ENCODE results near the gene GIPC2. TPM values are rescaled to one million over a fixed set of nuclear protein-coding genes. Genes with fewer than 3 reads are reported as not detected.

GIPC2 gene
- total and polyA plus RNA-seq, 10 of the 15 experiments (the other 5 are each of a cell fraction or from before 2014, with no cell fraction given): 0.03 to 0.23 (median 0.06) TPM; not detected in 2

DNA sequence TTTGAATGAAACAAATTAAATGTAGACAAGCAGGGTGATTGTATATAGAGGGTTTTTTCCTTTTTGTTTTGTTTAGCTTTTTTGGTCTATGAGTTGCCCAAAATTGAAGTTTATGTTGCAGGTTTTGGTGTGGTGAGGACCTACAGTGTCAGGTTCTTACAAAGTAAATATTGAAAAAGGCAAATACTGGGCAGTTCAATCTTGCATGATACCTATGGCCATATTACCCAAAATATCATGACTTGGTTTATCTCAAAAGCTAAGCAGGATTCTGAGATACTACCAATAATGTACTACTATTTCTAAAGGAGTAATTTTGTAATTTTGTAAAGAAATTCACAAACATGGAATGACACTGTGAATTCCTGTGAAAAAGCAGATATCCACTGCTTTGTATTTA, 39.2 kb upstream of the GIPC2 start (continued):
- TF ChIP-seq MYB (IDR thresholded peaks at IDR 0.05; ENCODE audit: borderline replicate concordance, low read depth, low read length): no peak

DNA sequence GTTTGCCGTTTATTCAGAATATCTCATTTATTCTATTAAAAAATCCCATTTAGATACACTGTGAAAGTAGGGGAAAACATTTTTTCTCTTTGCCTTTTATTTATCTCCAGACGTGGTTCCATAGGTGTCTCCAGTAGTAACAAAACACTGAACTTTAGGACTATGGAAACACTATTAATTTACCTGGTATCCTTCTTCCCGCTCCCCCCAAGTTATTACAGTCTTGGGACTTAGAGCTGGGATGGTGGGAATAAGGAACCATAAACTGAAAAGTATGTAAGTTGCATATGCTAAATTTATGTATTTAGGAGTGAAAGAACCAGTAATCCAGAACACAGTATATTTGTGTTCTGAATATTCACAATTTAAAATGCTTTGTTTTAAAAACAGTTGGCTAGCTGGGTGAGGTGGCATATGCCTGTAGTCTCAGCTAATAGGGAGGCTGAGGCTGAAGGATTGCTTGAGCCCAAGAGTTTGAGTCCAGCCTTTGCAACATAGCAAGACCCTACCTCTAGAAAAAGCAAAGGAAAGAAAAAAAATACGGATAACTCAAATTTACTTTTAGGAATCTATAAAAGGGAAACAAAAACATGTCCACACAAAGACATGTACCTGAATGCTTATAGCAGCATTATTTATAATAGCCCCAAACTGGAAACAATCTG, 38.0 kb upstream of the GIPC2 start:
- Histone ChIP-seq H3K9ac (ENCODE audit: control insufficient read depth, insufficient read depth, low read length) (0 out of 2 replicates have a peak overlapping the region, but pooled peaks have one; percentile 24), H3K36me3 (ENCODE audit: control insufficient read depth in 2 of 2, insufficient read depth in 2 of 2, low read length in 1 of 2) (no peaks in the 10 kb centered on the region), H4K20me1 (ENCODE audit: control insufficient read depth, insufficient read depth) (no peaks in the 10 kb centered on the region), H3K9me3 (replicated peaks; ENCODE audit: control insufficient read depth, insufficient read depth, low read length) (no peaks in the 10 kb centered on the region), H2AFZ (ENCODE audit: control insufficient read depth, low read depth, low read length) (no peak overlapping the region; the same call in 1 of the 2 replicates), H3K27me3 (replicated peaks in 1 of 2; ENCODE audit: control insufficient read depth in 2 of 2, insufficient read depth in 2 of 2, low read length in 1 of 2) (no peaks in the 10 kb centered on the region), H3K4me1 (ENCODE audit: control insufficient read depth, insufficient read depth, low read length) (no peaks in the 10 kb centered on the region), H3K27ac (ENCODE audit: control insufficient read depth, insufficient read depth) (no peak overlapping the region), H3K4me2 (ENCODE audit: control insufficient read depth, insufficient read depth) (peak overlapping the region; percentile 69), H3K79me2 (ENCODE audit: control insufficient read depth, insufficient read depth, low read length) (peaks cover 53% of the 10 kb centered on the region), H3K4me3 (peak overlapping the region; percentile 59)
- ChIA-PET POLR2A (interaction anchor here (1.1 to 15.3 kb wide), 3 partner anchors 10 to 30 kb away, joined by 3 to 312 read pairs (median 3); partner anchors contain the start of gene FUBP1), RAD21 (ENCODE audit: unreplicated experiment) (interaction anchor here (0.7 to 3.7 kb wide), 2 partner anchors 30 to 32 kb away, joined by 3 to 14 read pairs; partner anchors contain the start of gene FUBP1), CTCF (interaction anchor here (1.0 to 1.4 kb wide), 3 partner anchors 27 to 32 kb away, joined by 3 to 5 read pairs (median 3); partner anchors contain the start of gene FUBP1), SMC1A (ENCODE audit: uncharacterized antibody, unreplicated experiment) (interaction anchor here (0.8 to 1.7 kb wide), 5 partner anchors 22 to 614 kb away, joined by 3 to 11 read pairs (median 3); partner anchors contain the start of gene FUBP1)
- FAIRE-seq (no peak), DNase-seq (ENCODE audit: low read depth, low spot score) (no peak), ATAC-seq (no peak)
- TF ChIP-seq, protein P1, sequence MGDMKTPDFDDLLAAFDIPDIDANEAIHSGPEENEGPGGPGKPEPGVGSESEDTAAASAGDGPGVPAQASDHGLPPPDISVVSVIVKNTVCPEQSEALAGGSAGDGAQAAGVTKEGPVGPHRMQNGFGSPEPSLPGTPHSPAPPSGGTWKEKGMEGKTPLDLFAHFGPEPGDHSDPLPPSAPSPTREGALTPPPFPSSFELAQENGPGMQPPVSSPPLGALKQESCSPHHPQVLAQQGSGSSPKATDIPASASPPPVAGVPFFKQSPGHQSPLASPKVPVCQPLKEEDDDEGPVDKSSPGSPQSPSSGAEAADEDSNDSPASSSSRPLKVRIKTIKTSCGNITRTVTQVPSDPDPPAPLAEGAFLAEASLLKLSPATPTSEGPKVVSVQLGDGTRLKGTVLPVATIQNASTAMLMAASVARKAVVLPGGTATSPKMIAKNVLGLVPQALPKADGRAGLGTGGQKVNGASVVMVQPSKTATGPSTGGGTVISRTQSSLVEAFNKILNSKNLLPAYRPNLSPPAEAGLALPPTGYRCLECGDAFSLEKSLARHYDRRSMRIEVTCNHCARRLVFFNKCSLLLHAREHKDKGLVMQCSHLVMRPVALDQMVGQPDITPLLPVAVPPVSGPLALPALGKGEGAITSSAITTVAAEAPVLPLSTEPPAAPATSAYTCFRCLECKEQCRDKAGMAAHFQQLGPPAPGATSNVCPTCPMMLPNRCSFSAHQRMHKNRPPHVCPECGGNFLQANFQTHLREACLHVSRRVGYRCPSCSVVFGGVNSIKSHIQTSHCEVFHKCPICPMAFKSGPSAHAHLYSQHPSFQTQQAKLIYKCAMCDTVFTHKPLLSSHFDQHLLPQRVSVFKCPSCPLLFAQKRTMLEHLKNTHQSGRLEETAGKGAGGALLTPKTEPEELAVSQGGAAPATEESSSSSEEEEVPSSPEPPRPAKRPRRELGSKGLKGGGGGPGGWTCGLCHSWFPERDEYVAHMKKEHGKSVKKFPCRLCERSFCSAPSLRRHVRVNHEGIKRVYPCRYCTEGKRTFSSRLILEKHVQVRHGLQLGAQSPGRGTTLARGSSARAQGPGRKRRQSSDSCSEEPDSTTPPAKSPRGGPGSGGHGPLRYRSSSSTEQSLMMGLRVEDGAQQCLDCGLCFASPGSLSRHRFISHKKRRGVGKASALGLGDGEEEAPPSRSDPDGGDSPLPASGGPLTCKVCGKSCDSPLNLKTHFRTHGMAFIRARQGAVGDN (IDR thresholded peaks at IDR 0.05): no peak
- TF ChIP-seq ATF7 (IDR thresholded peaks at IDR 0.05; ENCODE audit: low read depth) (no peak), SUPT20H (IDR thresholded peaks at IDR 0.05; ENCODE audit: borderline replicate concordance, control insufficient read depth, low read depth, low read length) (no peak), SP1 (IDR thresholded peaks at IDR 0.05; ENCODE audit: low read depth, low read length) (no peak), POLR2AphosphoS5 (IDR thresholded peaks at IDR 0.05; ENCODE audit: low read length) (no peak), NFYA (IDR thresholded peaks at IDR 0.05; ENCODE audit: borderline replicate concordance, low read depth, low read length) (no peak)
- TF ChIP-seq, protein P2, sequence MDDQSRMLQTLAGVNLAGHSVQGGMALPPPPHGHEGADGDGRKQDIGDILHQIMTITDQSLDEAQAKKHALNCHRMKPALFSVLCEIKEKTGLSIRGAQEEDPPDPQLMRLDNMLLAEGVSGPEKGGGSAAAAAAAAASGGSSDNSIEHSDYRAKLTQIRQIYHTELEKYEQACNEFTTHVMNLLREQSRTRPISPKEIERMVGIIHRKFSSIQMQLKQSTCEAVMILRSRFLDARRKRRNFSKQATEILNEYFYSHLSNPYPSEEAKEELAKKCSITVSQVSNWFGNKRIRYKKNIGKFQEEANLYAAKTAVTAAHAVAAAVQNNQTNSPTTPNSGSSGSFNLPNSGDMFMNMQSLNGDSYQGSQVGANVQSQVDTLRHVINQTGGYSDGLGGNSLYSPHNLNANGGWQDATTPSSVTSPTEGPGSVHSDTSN (IDR thresholded peaks at IDR 0.05; ENCODE audit: insufficient replicate concordance, low read depth, low read length): no peak
- in situ Hi-C loops (cut with MboI): no loop called here
- intact Hi-C loops (cut with micrococcal nuclease; ENCODE audit: unreplicated experiment): loop anchor here (5.0 to 10.0 kb wide), 2 partner anchors 323 to 644 kb away; partner anchors contain the start of gene ZZZ3
- TSS peak; percentile 16 for BruUV-seq (replicated peaks)
- WGBS (ENCODE audit: insufficient coverage, insufficient replicate concordance, low lambda C conversion rate, missing lambda C conversion rate): 97% methylated on average over 4 of the region's 4 CpGs

Measured in GM12878 (cell line).